Stimulated activated CD8-positive, alpha-beta memory T cell treated with anti-CD3 and anti-CD28 coated beads, Interleukin-12 subunit alpha, Interleukin-12 subunit beta, amount 100 ng/mL, for 24 hours (primary cell): Measurements from ENCODE around the gene SHISA8.
"Not testable (repeated sequence)": the region's sequence is repeated elsewhere in the genome, so short reads cannot be mapped to it uniquely, and the experiment has no call there.

Experiments used
- DNase-seq: peaks from one replicate; pipeline ENCODE4 v3.0.0-alpha.2; 2020; ENCODE audit errors: extremely low read depth

Gene SHISA8

GRCh38 chr22:41899110-41899509 is 15.8 kb downstream of the SHISA8 start:
- DNase-seq: no peak

- no peak for DNase-seq
Observed at GRCh38 chr22:41898645-41899044, 16.2 kb downstream of the SHISA8 start.

GRCh38 chr22:41893591-41894375 is 21.1 kb downstream of the SHISA8 start:
- DNase-seq: no peak

GRCh38 chr22:41892721-41893120 is 22.2 kb downstream of the SHISA8 start:
- DNase-seq: no peak

- DNase-seq: no peak
Observed at GRCh38 chr22:41891407-41891806, 23.5 kb downstream of the SHISA8 start.

GRCh38 chr22:41888627-41889200 is 26.2 kb downstream of the SHISA8 start:
- no peak for DNase-seq

- DNase-seq: no peak
Observed at GRCh38 chr22:41885516-41885915, 29.4 kb downstream of the SHISA8 start.

- no peak for DNase-seq
Observed at GRCh38 chr22:41885116-41885515, 29.8 kb downstream of the SHISA8 start.

- no peak for DNase-seq
Observed at GRCh38 chr22:41883400-41883799, 31.5 kb downstream of the SHISA8 start.

- DNase-seq: no peak
Observed at GRCh38 chr22:41880653-41881052, 34.2 kb downstream of the SHISA8 start.

- no peak for DNase-seq
Observed at GRCh38 chr22:41876675-41877074, 38.2 kb downstream of the SHISA8 start.

GRCh38 chr22:41876275-41876674 is 38.6 kb downstream of the SHISA8 start:
- DNase-seq: no peak

- DNase-seq: no peak
Observed at GRCh38 chr22:41875531-41876270, 39.2 kb downstream of the SHISA8 start.

GRCh38 chr22:41874090-41874489 is 40.8 kb downstream of the SHISA8 start:
- DNase-seq: no peak

- DNase-seq: no peak
Observed at GRCh38 chr22:41873391-41873790, 41.5 kb downstream of the SHISA8 start.

GRCh38 chr22:41870786-41871185 is 44.1 kb downstream of the SHISA8 start:
- no peak for DNase-seq

GRCh38 chr22:41870081-41870480 is 44.8 kb downstream of the SHISA8 start:
- not testable (repeated sequence) for DNase-seq

- no peak for DNase-seq
Observed at GRCh38 chr22:41868556-41868955, 46.3 kb downstream of the SHISA8 start.

GRCh38 chr22:41863472-41863871 is 51.4 kb downstream of the SHISA8 start:
- DNase-seq: no peak

GRCh38 chr22:41862530-41863266 is 52.2 kb downstream of the SHISA8 start:
- DNase-seq: no peak

GRCh38 chr22:41862160-41862529 is 52.7 kb downstream of the SHISA8 start:
- DNase-seq: no peak
